Suprapubic skin (tissue), 4 donors: ENCODE measurements around the gene LIN7A.

Experiments used
- EP300 ChIP-seq: sonication (generic); formaldehyde crosslinking; IDR thresholded peaks from one replicate; pipeline ENCODE4 v1.6.1; 2017; ENCODE audit warnings: antibody characterized with exemption
- POLR2AphosphoS5 ChIP-seq, 3 donors: sonication (generic); formaldehyde crosslinking; IDR thresholded peaks; one replicate each; pipeline ENCODE4 v1.6.1; 2017; ENCODE audit warnings: antibody characterized with exemption in 3 of 3
- TF ChIP-seq, protein P1 (sequence below), 2 donors: fragments of 200-600 bp in 1 of 2; fragments of 450-650 bp in 1 of 2; sonication (generic) in 1 of 2; IDR thresholded peaks; one replicate each; pipeline ENCODE4 v1.5.1; 2016 to 2019; ENCODE audit warnings: antibody characterized with exemption in 2 of 2, mild to moderate bottlenecking in 1 of 2, moderate library complexity in 1 of 2

DNA sequence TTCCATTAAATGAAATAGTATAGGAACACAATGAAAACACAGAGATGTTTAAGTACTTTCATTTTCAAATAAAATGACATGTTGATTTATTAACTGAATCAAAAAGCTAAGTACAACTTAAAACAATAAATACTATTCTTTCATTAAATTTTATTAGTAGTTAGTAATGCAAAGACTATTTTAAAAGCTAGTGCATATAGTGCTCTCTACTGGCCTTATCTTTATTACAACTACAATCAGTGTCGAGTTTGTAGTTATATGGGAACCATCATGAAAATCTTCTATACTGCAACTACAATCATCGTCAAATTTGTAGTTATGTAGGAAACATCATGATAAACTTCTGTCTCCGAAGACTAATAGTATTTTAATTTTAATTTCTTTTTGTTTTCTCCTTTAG, 8.9 kb upstream of the LIN7A start:
- TF ChIP-seq EP300 (no peak), POLR2AphosphoS5 (IDR thresholded peaks at IDR 0.05) (no peak)
- TF ChIP-seq, protein P1, sequence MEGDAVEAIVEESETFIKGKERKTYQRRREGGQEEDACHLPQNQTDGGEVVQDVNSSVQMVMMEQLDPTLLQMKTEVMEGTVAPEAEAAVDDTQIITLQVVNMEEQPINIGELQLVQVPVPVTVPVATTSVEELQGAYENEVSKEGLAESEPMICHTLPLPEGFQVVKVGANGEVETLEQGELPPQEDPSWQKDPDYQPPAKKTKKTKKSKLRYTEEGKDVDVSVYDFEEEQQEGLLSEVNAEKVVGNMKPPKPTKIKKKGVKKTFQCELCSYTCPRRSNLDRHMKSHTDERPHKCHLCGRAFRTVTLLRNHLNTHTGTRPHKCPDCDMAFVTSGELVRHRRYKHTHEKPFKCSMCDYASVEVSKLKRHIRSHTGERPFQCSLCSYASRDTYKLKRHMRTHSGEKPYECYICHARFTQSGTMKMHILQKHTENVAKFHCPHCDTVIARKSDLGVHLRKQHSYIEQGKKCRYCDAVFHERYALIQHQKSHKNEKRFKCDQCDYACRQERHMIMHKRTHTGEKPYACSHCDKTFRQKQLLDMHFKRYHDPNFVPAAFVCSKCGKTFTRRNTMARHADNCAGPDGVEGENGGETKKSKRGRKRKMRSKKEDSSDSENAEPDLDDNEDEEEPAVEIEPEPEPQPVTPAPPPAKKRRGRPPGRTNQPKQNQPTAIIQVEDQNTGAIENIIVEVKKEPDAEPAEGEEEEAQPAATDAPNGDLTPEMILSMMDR (IDR thresholded peaks at IDR 0.05), result no peak
